Skeletal muscle tissue (tissue), 4 donors: ENCODE data around the gene CMIP. TPM values are rescaled to one million over a fixed set of nuclear protein-coding genes. Genes with fewer than 3 reads are reported as not detected.

ENCODE experiments used
- H3K27ac ChIP-seq: one replicate; pipeline ENCODE4 v1.7.0; 2013; ENCODE audit warnings: mild to moderate bottlenecking, low read depth, low read length, inconsistent platforms
- H3K27me3 ChIP-seq, 3 donors: one replicate each; pipeline ENCODE4 v1.7.0; 2013; ENCODE audit warnings: low read length in 3 of 3; ENCODE audit not compliant: control insufficient read depth in 3 of 3, insufficient read depth in 3 of 3
- H3K36me3 ChIP-seq, 3 donors: one replicate each; pipeline ENCODE4 v1.7.0; 2013; ENCODE audit warnings: low read length in 3 of 3; ENCODE audit not compliant: control insufficient read depth in 3 of 3, insufficient read depth in 3 of 3
- H3K4me1 ChIP-seq, 3 donors: one replicate each; pipeline ENCODE4 v1.7.0; 2013; ENCODE audit warnings: low read length in 3 of 3, mild to moderate bottlenecking in 3 of 3; ENCODE audit not compliant: control insufficient read depth in 3 of 3, insufficient read depth in 3 of 3
- H3K4me3 ChIP-seq, 3 donors: one replicate each; pipeline ENCODE4 v1.7.0; 2013; ENCODE audit warnings: low read length in 3 of 3
- H3K9ac ChIP-seq, 3 donors: one replicate each; pipeline ENCODE4 v1.7.0; 2013; ENCODE audit warnings: low read length in 3 of 3, mild to moderate bottlenecking in 3 of 3, moderate library complexity in 2 of 3, low read depth in 1 of 3
- H3K9me3 ChIP-seq, 3 donors: one replicate each; pipeline ENCODE4 v1.7.0; 2013; ENCODE audit warnings: low read length in 3 of 3; ENCODE audit not compliant: control insufficient read depth in 3 of 3
- total RNA-seq: library from RNA; depleted of rRNA; stranded (reverse); fragments of >200 nt; gene quantifications from one replicate; pipeline ENCODE4 v1.2.3, GENCODE V29; 2014
- donor health status: Osteomylitis.

Gene CMIP
- total RNA-seq, 1 donor from 2014 or later: 6.8 TPM

DNA sequence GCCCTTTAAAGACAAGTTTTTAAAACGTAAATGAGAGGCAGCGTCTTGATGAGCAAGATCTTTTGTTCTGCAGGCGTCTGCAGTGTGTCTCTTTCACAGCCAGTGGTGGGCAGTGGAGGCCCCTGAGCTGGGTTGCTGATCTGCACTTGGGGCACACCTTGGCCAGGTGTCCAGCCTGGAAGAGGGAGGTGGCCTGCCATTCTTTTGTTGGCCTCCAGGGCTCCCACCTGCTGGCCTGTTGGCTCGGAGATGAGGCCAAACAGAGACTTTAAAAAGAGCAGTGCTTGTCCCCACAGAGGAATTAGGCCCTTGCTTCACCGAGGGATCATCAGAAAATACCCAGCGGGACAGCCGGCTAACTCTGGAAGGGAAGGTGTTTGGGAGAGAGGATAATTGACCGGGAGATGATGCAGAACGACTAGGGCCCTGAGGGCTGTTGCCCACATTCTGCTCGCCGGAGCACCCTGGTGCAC, 188.6 kb downstream of the CMIP start:
- H3K27me3 ChIP-seq: no peaks in the 10 kb centered on the region
- H3K9ac ChIP-seq: no peak overlapping the region
- H3K4me3 ChIP-seq: no peak overlapping the region
- no peaks in the 10 kb centered on the region for H3K36me3 ChIP-seq
- no peak overlapping the region for H3K27ac ChIP-seq
- H3K4me1 ChIP-seq: peaks cover 0 to 4% (median 0%) of the 10 kb centered on the region in 3 donors
- H3K9me3 ChIP-seq: no peaks in the 10 kb centered on the region

DNA sequence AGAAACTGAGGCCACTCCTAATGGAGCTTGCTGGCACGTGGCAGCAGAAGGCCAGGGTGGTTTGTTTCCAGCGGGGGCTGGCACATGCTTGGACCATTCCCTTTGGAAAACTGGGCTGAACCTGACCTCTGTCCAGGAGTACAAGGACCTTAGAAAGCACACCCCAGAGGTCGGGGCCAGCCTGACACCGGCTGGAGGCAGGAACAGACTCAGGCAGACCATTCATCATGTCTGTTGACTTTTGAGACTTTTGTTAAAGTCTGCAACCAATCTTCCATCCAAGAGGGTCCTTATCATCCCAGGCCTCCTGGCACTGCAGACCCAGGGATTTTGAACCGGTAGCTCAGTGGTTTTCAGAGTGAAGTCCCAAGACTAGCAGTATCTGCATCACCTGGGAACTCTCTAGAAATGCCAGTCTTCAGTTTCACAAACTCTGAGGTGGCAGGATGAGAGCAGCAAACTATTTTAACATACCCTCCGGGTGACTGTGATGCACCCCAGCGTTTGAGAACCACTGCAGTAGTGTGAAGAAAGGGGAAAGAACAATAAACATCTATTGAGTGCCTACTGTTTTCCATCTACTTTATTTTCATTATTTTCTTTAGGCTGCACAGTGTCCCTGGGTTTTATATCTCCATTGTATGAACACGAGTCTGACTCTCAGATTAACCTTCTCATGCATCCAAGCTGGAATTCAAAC, 189.2 kb downstream of the CMIP start:
- no peaks in the 10 kb centered on the region for H3K36me3 ChIP-seq
- H3K27ac ChIP-seq: no peak overlapping the region
- no peak overlapping the region for H3K4me3 ChIP-seq
- H3K9ac ChIP-seq: no peak overlapping the region
- H3K4me1 ChIP-seq: peaks cover 0 to 4% (median 0%) of the 10 kb centered on the region in 3 donors
- no peaks in the 10 kb centered on the region for H3K9me3 ChIP-seq
- H3K27me3 ChIP-seq: no peaks in the 10 kb centered on the region

DNA sequence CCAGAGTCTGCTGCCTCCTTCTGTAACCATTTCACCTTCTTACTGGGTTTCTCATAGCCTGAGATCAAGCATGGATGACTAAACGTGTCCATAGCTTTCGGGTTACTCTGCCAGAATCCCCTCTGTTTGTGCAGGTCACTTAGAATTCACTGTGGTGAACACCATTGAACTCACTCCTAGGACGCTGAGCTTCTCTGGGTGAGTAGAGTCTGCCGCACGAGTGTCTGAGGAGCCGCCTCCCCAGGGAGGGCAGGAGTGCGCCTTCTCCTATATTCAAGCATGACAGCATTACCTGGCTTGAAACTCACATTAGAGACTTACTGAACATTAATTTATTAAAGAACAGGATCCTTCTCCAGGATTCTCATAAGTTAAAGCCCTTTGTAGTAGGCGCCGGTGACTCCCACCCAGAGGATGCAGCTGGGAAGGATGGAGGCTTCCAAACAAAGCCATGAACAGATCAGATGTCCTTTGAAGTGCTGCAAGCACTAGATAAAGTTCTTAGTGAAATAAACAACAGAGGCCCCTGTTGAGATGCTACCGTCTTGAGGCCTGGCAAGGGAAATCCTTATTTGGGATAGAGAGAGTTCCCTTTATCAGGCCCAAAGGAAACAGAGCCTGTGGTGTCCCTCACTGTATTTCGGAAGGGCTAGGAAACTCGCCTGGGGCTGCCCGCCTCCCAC, 189.9 kb downstream of the CMIP start:
- Histone ChIP-seq H3K9ac (no peak overlapping the region), H3K36me3 (no peaks in the 10 kb centered on the region), H3K4me1 (peaks cover 0 to 4% (median 0%) of the 10 kb centered on the region in 3 donors), H3K9me3 (no peaks in the 10 kb centered on the region), H3K27ac (no peak overlapping the region), H3K27me3 (no peaks in the 10 kb centered on the region), H3K4me3 (no peak overlapping the region)

DNA sequence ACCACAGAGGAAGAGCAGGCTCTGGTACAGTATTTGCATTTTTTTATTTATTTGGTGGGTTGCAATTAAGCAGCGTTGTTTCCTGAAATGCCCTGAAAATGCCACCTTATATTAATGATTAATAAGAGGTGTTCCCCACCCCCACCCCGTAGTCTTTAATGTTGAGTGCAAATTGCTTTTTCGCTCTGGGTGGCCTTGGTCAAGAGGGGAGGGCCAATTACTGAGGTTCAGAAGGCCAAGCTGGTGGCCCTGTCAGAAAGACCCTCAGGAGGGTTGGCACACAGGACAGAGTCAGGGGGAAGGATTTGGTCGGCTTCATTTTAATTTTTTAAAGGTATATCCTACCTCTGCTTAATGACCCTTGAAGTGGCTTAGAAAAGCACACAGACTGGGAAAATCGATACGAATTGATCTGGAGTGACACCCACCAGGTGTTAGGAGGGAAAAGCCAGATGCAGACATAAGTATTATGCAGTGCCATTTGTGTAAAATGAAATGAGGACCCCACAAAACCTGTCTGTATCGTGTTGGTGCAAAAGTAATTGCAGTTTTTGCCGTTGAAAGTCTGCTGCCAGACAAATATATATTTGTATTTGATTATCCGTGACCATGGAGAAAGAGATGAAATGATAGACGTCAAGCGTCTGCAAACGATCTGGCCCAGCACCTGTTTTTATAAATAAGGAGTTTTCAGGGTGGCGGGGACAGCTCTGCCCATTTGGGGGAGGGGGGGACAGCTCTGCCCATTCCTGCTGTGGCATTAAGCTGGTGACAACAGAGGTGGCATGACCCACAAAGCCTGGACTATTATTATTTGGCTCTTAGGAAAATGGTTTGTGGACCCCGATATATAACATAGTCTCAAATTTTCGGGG, 190.7 kb downstream of the CMIP start:
- no peaks in the 10 kb centered on the region for H3K9me3 ChIP-seq
- H3K27ac ChIP-seq: no peak overlapping the region
- H3K4me3 ChIP-seq: no peak overlapping the region
- no peaks in the 10 kb centered on the region for H3K36me3 ChIP-seq
- H3K27me3 ChIP-seq: no peaks in the 10 kb centered on the region
- H3K4me1 ChIP-seq: peaks cover 0 to 4% (median 0%) of the 10 kb centered on the region in 3 donors
- H3K9ac ChIP-seq: no peak overlapping the region

DNA sequence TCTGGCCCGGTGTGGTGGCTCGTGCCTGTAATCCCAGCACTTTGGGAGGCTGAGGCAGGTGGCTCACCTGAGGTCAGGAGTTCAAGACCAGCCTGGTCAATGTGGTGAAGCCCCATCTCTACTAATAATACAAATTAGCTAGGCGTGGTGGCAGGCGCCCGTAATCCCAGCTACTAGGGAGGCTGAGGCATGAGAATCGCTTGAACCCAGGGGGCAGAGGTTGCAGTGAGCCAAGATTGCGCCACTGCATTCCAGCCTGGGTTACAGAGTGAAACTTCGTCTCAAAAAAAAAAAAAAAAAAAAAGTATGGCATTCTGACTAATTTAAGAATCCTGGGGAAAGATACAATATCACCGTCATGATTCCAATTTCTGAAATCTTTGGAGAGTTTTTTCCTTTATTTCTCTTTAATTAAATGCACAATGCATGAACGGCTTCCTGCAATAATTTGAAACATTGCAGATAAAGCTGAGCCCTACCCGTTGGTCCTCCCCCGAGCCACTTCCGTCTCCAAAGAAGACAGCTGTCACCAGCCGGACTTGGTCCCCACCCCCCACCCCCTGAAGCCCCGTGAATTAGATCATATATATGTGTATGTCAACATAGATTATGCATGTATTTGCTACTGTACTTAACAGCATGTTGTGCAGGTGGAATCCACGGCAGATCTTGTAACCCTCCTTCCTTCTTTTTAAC, 191.8 kb downstream of the CMIP start:
- H3K27ac ChIP-seq: no peak overlapping the region
- no peaks in the 10 kb centered on the region for H3K27me3 ChIP-seq
- no peak overlapping the region for H3K4me3 ChIP-seq
- no peak overlapping the region for H3K9ac ChIP-seq
- H3K36me3 ChIP-seq: no peaks in the 10 kb centered on the region
- peaks cover 0 to 4% (median 0%) of the 10 kb centered on the region in 3 donors for H3K4me1 ChIP-seq
- no peaks in the 10 kb centered on the region for H3K9me3 ChIP-seq

DNA sequence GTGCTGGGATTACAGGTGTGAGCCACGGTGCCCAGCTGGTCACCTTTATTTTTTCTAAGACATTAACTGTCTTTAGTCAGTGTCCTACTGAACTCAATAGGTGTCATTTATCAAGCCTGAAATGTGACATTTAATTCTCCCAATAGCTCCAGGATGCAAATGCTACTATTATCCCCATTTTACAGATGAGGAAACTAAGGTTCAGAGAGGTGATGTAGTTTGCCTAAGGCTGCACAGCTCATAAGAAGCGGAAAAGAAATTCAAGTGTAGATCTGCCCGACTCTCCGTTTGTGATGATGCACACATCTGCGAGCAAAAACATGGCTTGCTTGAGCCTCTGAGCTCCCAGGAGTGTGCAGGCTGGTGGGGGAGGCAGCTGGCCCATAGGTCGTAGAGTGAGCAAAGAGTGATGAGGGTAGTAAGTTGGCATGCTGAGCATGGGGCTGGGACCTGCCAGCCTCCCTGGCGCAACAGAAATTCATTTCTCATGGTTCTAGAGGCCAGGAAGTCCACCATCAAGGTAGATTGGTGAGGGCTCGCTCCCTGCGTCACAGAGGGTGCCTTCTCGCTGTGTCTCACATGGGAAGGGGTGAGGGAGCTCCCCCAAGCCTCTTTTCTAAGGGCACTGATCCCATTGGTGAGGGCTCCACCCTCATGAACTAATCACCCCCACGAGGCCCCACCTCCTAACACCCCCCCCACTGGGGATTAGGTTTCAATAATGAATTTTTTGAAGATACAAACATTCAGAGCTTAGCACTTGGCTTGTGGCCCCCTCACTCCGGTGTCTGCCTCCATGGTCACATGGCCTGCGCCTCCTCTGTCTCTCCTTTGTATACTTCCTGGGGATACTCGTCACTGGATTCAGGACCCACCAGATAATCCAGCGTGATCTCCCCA, 193.0 kb downstream of the CMIP start:
- Histone ChIP-seq H3K4me1 (peaks cover 0 to 4% (median 0%) of the 10 kb centered on the region in 3 donors), H3K4me3 (no peak overlapping the region), H3K27ac (no peak overlapping the region), H3K27me3 (no peaks in the 10 kb centered on the region), H3K36me3 (no peaks in the 10 kb centered on the region), H3K9me3 (no peaks in the 10 kb centered on the region), H3K9ac (no peak overlapping the region)

DNA sequence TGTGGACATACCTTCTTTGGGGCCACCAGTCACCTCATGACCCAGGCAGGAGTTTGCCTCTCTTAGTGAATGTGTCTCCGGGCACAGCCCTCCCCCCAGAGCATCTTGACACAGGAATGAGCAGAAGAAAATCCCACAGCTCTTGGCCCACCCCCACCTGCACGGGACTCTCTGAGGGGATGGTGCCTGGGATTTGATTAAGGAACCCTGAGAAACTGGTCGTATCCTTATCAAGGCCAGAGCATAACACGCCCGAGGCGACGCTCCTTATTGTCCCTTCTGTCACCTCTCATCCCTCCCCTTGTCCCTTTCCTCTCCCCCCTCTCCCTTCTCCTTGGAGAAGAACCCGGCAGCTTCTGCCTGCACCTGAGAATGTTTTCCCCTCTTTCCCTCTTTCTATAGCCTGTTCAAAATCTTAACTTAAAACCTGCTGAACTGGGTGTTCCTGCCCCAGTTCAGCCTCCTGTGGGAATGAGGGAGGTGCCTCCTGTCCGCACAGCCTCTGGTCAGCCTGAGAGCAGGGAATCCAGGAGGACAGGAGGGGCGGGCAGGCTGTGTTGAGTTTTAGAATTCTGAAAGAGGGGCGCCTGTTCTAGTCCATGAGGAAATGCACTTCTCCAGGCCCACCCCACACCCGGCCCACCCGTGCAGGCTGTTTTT, 193.8 kb downstream of the CMIP start:
- H3K27ac ChIP-seq: no peak overlapping the region
- H3K27me3 ChIP-seq: no peaks in the 10 kb centered on the region
- H3K9ac ChIP-seq: no peak overlapping the region
- no peaks in the 10 kb centered on the region for H3K36me3 ChIP-seq
- H3K4me1 ChIP-seq: peaks cover 0 to 2% (median 0%) of the 10 kb centered on the region in 3 donors
- no peak overlapping the region for H3K4me3 ChIP-seq
- no peaks in the 10 kb centered on the region for H3K9me3 ChIP-seq

DNA sequence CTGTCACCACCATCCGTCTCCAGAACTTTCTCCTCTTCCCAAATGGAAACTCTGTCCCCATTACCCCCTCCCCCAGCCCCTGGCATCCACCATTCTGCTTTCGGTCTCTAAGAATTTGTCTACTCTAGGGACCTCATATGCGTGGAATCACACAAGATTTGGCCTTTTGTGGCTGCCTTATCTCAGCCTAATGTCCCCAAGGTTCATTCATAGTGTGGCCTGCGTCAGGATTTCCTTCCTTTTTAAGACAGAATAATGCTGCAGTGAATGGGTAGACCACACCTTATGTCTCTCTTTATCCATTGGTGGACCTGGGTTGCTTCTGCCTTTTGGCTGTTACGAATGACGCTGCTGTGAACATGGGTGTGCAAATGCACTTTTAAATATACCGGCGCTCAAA, 194.7 kb downstream of the CMIP start:
- no peak overlapping the region for H3K9ac ChIP-seq
- H3K4me1 ChIP-seq: no peaks in the 10 kb centered on the region
- H3K27me3 ChIP-seq: no peaks in the 10 kb centered on the region
- no peak overlapping the region for H3K4me3 ChIP-seq
- no peak overlapping the region for H3K27ac ChIP-seq
- H3K36me3 ChIP-seq: no peaks in the 10 kb centered on the region
- H3K9me3 ChIP-seq: no peaks in the 10 kb centered on the region
